Measurements from ENCODE around the gene KRT222.

GRCh38 chr17:40621578-40621977 lies 43.4 kb downstream of the KRT222 start:
- TF ChIP-seq POLR2AphosphoS5 (IDR thresholded peaks at IDR 0.05) = no peak
- TF ChIP-seq EP300 (IDR thresholded peaks at IDR 0.05) = no peak
